ENCODE data around the gene C1orf56.

- no peak for TF ChIP-seq CTCF (IDR thresholded peaks at IDR 0.05)
- no peak for TF ChIP-seq POLR2A (IDR thresholded peaks at IDR 0.05)
These were observed 38.5 kb downstream of the C1orf56 start for GRCh38 chr1:151085953-151086559.

Data from lower leg skin (tissue), 3 donors.